ENCODE measurements around the gene KIAA0586.
"Not testable (repeated sequence)": the region's sequence is repeated elsewhere in the genome, so short reads cannot be mapped to it uniquely, and the experiment has no call there.

KIAA0586 gene

GRCh38 chr14:58553959-58554358, 126.4 kb downstream of the KIAA0586 start:
- no peak for DNase-seq

DNA sequence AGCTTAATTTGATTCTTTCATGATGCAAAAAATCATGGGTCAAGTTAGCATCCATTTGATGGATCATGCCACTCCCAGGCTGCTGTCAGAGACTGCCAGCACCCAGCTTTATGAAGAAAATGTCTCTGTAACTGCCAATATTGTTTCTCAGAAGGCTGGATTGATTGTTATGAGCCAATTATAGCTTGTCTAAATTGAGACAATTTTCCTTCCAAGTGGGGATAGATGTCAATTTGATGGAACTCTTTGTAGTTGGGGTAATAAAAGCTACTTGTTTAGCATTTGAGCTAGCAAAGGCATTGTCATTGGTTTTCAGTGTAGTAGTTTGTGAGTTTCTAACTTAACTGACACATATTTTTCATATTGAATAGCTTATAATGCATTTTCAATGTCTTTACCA, 128.1 kb downstream of the KIAA0586 start:
- DNase-seq = no peak

GRCh38 chr14:58557242-58557641, 129.7 kb downstream of the KIAA0586 start:
- no peak for DNase-seq

DNA sequence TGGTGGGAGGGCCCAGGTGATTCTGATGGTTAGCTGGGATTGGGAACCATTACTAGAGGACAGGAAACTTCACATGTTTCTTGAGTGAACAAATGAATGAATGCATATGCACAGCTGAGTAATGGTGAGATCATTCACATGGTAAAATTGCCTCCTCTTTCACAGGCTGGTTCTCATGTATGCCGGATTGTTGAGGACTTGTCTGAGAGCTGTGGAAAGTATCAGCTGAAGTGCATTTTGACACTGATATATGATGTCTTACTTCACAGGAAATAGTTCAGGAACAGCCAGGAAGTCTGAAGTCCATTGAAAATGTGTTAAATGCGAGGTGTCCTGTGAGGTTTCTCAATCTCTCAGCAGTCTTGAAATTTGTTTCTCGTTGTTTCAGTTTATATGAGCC, 132.7 kb downstream of the KIAA0586 start:
- no peak for DNase-seq

GRCh38 chr14:58562141-58562540, 134.6 kb downstream of the KIAA0586 start:
- DNase-seq = no peak

DNA sequence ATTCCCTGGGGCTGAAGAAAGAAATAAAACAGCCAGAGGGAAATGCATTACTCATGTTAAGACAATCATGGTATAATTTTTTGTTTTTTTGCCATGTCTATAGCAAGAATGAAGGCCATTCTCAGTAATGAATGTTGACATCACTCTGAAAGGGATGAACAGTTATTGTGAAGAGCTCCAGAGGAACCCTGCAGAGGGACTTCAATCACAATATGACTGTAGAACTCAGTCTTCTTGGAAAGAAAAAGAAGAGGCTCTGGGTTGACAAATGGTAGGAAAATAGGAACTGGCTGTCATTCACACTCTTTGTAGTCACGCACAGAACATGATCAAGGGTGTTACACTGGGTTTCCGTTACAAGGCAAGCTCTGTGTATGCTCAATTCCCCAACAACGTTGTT, 136.5 kb downstream of the KIAA0586 start:
- no peak for DNase-seq

GRCh38 chr14:58565832-58566231, 138.3 kb downstream of the KIAA0586 start:
- no peak for DNase-seq

- DNase-seq = no peak
Observed at GRCh38 chr14:58566979-58567378, 139.5 kb downstream of the KIAA0586 start.

- no peak for DNase-seq
Observed at GRCh38 chr14:58568322-58568721, 140.8 kb downstream of the KIAA0586 start.

DNA sequence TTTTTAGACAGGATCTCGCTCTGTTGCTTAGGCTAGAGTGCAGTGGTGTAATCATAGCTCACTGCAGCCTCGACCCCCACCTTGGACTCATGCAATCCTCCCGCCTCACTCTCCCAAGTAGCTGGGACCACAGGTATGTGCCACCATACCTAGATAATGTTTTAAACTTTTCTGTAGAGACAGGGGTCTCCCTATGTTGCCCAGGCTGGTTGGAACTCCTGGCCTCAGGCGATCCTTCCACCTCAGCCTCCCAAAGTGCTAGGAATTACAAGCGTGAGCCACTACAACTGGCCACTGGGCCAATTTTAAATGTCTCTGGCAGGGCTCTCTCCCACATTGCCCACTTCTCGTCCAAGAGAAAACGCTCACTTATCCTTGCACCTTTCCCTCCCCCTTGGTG, 143.7 kb downstream of the KIAA0586 start:
- DNase-seq = no peak

DNA sequence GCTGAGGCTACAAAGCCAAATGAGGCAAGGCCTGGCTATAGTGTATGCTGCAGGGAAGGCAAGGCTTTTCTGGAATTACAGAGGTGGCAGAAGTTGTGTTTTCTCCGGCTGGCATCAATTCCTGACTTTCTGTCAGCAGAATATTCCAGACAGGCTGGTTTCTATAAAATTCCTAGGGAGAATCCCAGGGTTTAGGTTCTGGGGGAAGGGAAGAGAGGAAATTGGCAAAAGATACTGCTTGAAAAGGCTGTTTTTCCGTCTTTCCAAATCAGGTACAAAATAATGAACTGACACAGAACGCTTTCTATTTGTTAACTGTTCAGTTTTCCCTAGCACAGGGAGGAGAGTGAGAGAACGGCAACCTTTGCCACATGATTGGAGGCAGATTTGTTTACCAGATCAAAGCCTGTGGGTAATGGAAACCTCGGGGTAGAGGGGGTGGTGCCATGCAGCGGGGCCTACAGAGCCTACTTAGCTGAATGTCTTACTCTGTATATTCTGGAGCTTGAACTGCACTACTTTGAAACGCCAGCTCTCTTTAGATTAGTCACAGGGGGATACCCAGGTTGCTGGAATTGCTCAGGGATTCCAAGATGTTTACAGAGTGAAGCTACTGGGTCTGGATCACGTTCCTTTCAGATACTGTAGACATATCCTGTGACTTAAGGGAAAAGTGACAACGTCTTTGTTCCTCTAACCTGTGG, 144.4 kb downstream of the KIAA0586 start:
- DNase-seq = no peak

DNA sequence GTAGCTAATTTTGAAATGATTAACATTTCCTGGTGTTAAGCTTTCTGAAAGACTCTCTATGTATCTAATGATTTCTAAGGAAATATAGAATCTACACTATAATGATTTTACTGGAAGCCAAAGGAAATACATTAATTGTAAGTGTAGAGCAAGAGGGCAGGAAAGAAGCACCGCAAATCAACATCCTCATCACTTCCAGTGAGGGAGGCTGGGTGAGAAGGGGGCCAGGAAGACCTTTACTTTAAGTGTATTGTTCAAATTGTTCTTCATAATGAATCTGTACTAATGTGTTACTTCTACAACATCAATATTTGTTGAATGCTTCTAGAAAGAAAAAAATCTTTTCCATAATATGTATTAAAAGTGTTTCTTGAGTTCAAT, 144.9 kb downstream of the KIAA0586 start:
- DNase-seq = no peak

- DNase-seq = no peak
Observed at GRCh38 chr14:58572863-58573262, 145.3 kb downstream of the KIAA0586 start.

DNA sequence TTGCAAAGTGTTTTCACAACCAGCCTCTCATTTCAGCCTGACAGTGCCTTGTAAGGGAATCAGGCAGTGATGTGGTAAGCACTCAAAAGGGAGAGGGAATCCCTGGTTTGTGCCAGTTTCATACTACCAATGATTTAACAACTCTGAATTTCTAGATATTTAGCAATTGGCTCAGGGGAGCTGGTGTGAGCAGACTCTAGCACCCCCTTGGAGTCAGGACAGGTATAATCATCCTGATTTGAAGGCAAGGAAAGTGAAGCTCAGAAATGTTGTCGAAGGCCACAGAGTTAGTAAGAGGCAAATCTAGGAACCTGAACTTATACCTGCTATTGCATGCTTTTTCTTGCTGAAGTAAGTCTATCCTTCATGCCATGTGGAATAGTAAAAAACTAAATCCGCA, 147.1 kb downstream of the KIAA0586 start:
- DNase-seq = no peak

DNA sequence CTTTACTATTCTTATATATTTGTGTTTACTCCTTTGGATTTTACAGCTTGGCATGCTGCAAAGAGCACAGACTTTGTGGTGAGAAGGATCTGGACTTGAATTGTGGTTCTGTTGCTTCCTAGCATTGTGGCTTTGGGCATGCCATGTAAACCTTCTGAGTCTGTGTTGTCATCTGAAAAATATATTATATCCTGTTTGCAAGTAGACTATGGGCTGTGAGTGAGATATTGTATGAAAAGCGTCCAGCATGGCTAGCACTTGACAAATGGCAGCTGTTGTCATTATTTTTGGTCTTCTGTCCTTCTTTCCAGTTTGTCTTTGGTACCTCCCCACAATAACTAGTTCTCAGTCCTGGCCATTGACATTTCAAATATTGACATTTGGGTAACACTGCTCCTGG, 148.4 kb downstream of the KIAA0586 start:
- DNase-seq = no peak

- DNase-seq = not testable (repeated sequence)
Observed at GRCh38 chr14:58580035-58580434, 152.5 kb downstream of the KIAA0586 start.

- not testable (repeated sequence) for DNase-seq
Observed at GRCh38 chr14:58581389-58581788, 153.9 kb downstream of the KIAA0586 start.

DNA sequence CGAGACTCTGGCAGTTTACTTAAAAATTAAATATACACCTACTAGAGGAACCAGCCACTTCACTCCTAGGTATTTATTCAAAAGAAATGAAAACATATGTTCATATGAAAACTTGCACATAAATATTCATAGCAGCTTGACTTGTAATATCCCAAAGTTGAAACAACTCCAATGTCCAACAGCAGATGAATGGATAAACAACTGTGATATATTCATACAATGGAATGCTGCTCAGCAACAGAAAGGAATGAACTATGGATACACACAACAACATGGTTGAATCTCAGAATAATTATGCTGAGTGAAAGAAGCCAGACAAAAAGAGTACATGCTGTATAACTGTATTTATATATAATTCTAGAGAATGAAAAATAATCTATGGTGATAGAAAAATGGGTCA, 156.9 kb downstream of the KIAA0586 start:
- no peak for DNase-seq

- no peak for DNase-seq
Observed at GRCh38 chr14:58587271-58587670, 159.8 kb downstream of the KIAA0586 start.

DNA sequence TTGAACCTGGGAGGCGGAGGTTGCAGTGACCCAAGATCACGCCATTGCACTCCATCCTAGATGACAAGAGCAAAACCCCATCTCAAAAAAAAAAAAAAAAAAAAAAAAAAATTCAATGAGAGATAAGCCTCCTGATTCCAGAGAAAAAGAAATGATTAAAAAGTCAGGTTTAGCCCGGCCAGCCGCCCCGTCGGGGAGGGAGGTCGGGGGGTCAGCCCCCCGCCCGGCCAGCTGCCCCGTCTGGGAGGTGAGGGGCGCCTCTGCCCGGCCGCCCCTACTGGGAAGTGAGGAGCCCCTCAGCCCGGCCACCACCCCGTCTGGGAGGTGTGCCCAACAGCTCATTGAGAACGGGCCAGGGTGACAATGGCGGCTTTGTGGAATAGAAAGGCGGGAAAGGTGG, 160.8 kb downstream of the KIAA0586 start:
- not testable (repeated sequence) for DNase-seq

- DNase-seq = no peak
Observed at GRCh38 chr14:58593977-58594376, 166.5 kb downstream of the KIAA0586 start.

DNA sequence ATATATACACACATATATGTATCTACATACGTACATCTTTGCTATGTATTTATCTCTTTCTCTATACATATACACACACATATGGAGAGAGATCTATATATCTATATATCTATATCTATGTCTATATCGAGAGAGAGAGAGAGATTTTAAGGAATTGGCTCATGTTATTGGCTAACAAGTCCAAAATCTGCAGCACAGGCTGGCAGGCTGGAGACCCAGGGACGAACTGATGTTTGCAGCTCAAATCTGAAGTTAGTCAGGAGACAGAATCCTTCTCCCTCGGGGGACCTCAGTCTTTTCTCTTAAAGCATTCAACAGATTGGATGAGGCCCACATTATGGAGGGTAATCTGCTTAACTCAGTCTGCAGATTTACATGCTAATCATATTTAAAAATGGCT, 169.5 kb downstream of the KIAA0586 start:
- DNase-seq = no peak

- DNase-seq = no peak
Observed at GRCh38 chr14:58598028-58598803, 170.7 kb downstream of the KIAA0586 start.

GRCh38 chr14:58598804-58599525, 171.4 kb downstream of the KIAA0586 start:
- no peak for DNase-seq

Data from SHP77 treated with DMSO at 0.1 percent for 48 hours (cell line).